GM19023 (cell line): ENCODE results near the gene NTN5.
A peak's percentile ranks its signal among the peaks of the same experiment; 100 is the strongest.
"Not testable (repeated sequence)": the region's sequence is repeated elsewhere in the genome, so short reads cannot be mapped to it uniquely, and the experiment has no call there.

Source experiments
- ATAC-seq: cut with Tn5 transposase; IDR thresholded peaks from one replicate; pipeline ENCODE4 v1.9.1; 2021; ENCODE audit warnings: mild to moderate bottlenecking, moderate library complexity; ENCODE audit not compliant: unreplicated experiment

The NTN5 gene

GRCh38 chr19:48672994-48673393 lies at the start of gene NTN5:
NTN5 (minus strand) TSS chr19:48673017; CDS start chr19:48670986, 2,031 bp downstream.
- ATAC-seq: no peak

DNA sequence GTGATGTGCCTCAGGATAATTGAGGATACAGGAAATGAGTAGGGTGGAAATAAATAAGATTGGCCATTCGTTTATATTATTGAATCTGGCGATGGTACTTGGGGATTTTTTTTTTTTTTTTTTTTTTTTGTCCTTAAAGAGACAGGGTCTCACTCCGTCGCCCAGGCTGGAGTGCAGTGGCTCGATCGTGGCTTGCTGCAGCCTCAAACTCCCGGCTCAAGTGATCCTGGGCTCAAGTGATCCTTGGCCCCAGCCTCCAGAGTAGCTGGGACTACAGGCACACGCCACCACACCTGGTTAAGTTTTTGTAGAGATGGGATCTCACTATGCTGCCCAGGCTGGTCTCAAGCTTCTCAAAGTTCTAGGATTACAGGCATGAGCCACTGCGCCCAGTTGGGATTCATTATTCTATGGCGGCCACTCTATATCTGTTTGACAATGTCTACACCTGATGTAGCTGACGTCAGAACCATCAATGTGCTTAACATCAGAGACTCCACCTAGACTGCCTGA lies 49.4 kb upstream of the NTN5 start:
- ATAC-seq: no peak

GRCh38 chr19:48720613-48721296 lies 47.9 kb upstream of the NTN5 start:
- ATAC-seq: peak; percentile 78

DNA sequence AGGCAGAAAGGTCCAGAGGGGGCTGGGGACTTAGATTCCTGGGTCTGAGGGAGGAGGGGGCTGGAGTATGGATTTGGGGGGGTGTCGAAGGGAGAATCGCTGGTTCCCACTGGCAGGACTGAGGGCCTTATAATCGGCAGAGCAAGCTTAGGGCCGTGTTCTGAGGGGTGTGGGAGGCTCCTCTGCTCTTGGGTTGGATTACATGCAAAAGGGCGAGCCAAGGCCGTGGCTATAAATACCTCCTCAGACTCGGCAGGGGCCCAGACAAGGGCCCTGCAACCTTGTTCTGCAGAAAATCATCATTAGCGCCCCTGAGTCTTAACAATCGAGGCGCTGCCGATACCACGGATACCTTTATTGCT lies 47.4 kb upstream of the NTN5 start:
- peak; percentile 14 for ATAC-seq

- ATAC-seq: no peak
These were observed 46.7 kb upstream of the NTN5 start, which contains the start of gene MAMSTR for GRCh38 chr19:48719263-48720171. MAMSTR (minus strand) TSS chr19:48719725; CDS start chr19:48719031, 694 bp downstream.

GRCh38 chr19:48718711-48719231 lies 46.0 kb upstream of the NTN5 start:
- no peak for ATAC-seq

DNA sequence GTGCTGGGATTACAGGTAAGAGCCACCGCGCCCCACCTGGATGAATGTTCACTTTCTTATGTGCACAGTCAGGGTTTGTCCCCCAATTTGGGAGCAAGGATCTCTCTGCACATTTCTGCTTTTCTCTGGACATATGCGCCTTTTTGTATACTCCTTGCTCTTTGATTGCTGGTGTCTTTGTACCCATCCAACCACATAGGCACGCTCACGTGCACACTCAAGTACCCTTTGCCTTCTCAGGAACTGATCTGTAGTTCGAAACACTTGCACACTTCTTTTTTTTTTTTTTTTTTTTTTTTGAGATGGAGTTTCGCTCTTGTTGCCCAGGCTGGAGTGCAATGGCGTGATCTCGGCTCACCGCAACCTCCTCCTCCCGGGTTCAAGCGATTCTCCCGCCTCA lies 45.3 kb upstream of the NTN5 start:
- ATAC-seq: not testable (repeated sequence)

DNA sequence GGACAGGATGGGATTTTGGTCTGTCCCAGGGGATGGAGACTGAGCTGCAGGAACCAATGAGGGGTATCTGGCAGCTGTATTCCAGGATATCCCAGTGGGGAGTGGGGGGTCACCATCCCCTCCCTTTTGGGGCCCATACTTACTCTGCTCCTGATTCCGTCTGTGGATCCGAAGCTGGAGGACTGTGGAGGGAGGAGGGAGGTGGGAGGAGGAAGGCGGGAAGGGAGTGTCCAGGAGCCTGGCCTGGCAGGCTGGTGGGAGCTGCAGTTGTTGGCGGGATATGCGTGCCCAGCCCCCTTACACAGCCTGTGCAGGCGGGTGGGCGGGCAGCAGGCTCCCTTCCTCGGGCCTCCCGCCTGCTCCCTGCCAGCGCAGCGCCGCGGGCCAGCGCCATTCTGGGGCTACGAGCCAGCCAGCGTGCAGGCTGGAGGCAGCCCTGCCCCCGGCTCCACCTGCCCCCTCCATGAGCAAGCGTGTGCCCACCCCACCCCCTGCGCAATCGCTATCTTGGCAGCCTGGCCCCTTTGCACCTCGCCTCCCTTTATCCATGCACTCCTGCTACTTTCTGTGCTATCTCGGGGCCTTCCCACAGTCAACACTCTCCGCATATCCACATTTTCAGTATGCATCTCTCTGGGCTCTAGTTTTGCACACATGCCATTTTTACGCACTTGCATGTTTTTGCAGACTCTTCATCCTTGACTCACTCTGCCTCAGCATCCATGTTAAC lies 43.9 kb upstream of the NTN5 start:
- ATAC-seq: no peak

- ATAC-seq: no peak
These were observed 42.9 kb upstream of the NTN5 start for GRCh38 chr19:48715681-48716171.

GRCh38 chr19:48714759-48715675 lies 42.2 kb upstream of the NTN5 start:
- no peak for ATAC-seq

- peak; percentile 86 for ATAC-seq
These were observed 41.3 kb upstream of the NTN5 start for GRCh38 chr19:48713864-48714755.

GRCh38 chr19:48713041-48713863 lies 40.4 kb upstream of the NTN5 start:
- ATAC-seq: no peak

GRCh38 chr19:48711106-48711662 lies 38.4 kb upstream of the NTN5 start:
- ATAC-seq: no peak

DNA sequence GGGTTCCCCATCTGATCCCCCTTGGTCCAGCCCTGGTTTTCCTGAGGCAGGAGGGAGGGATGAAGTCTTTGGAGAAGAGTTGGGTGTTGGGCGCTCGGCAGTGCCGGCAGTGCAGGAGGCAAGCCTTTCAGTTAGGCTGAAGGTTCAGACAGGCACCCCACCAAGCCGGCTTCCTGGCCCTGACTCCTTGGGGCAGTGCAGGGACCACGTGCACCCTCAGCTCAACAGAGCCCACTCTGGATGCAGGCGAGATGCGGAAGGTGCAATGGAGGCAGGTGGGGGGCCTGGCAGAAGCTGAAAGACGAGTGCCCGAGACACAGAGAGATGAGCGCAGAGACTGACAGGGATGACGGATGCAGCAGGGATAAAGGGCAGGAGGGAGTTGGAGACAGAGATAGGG lies 35.7 kb upstream of the NTN5 start:
- ATAC-seq: no peak

GRCh38 chr19:48705431-48705830 lies 32.6 kb upstream of the NTN5 start:
- no peak for ATAC-seq

DNA sequence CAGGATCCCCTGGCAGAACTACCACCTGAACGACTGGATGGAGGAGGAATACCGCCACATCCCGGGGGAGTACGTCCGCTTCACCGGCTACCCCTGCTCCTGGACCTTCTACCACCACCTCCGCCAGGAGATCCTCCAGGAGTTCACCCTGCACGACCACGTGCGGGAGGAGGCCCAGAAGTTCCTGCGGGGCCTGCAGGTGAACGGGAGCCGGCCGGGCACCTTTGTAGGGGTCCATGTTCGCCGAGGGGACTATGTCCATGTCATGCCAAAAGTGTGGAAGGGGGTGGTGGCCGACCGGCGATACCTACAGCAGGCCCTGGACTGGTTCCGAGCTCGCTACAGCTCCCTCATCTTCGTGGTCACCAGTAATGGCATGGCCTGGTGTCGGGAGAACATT lies 30.5 kb upstream of the NTN5 start:
- no peak for ATAC-seq

- ATAC-seq: no peak
These were observed 29.9 kb upstream of the NTN5 start for GRCh38 chr19:48702701-48703100.

DNA sequence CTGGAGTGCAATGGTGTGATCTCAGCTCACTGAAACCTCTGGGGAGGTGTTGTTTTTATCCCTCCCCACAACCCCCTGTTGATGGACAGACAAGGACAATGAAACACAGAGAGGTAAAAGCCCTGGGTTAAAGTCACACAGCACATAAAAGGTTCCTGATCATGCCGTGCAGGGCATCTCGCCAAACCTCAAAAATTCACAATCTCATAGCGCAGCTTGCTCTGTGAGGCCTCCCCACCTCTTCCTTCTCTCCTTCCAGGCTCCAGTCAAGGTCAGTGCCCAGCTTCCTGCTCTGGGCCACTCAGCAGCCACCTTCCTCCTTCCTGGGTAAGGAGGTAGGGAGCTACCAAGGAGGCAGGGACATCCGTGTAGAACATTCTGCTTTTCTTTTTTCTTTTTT lies 25.2 kb upstream of the NTN5 start:
- ATAC-seq: no peak
